Endothelial cell of umbilical vein (primary cell): ENCODE measurements around the gene POU5F2.

ENCODE experiments used
- EZH2 ChIP-seq: IDR thresholded peaks from 2 replicates; pipeline ENCODE4 v1.6.1; 2012; ENCODE audit warnings: borderline replicate concordance, low read depth, mild to moderate bottlenecking, moderate library complexity, low read length, inconsistent platforms; ENCODE audit not compliant: severe bottlenecking
- JUN ChIP-seq: IDR thresholded peaks from 2 replicates; pipeline ENCODE4 v1.6.1; 2011; ENCODE audit warnings: borderline replicate concordance, low read depth; ENCODE audit not compliant: insufficient read length, insufficient read depth
- MYC ChIP-seq: IDR thresholded peaks from one replicate; pipeline ENCODE4 v1.6.1; 2011; ENCODE audit warnings: mild to moderate bottlenecking, low read depth, low read length
- POLR2A ChIP-seq: IDR thresholded peaks from 2 replicates; pipeline ENCODE4 v1.6.1; 2012; ENCODE audit warnings: low read depth, mild to moderate bottlenecking, control low read depth, low read length
- POLR2AphosphoS5 ChIP-seq: IDR thresholded peaks from 2 replicates; pipeline ENCODE4 v1.6.1; 2012; ENCODE audit warnings: low read depth, mild to moderate bottlenecking, control low read depth, low read length, moderate library complexity; ENCODE audit not compliant: insufficient read depth
- TF ChIP-seq, protein P1 (sequence below), 2 donors: IDR thresholded peaks; 1 replicate in 1 of 2; 2 replicates in 1 of 2; pipeline ENCODE4 v1.5.1; 2011; ENCODE audit warnings: low read length in 2 of 2, mild to moderate bottlenecking in 2 of 2, moderate library complexity in 2 of 2, control low read depth in 1 of 2, inconsistent platforms in 1 of 2, low read depth in 1 of 2; ENCODE audit not compliant: insufficient read depth in 1 of 2; ENCODE audit errors: extremely low read depth in 1 of 2
- TF ChIP-seq, protein P2 (sequence below): IDR thresholded peaks from 2 replicates; pipeline ENCODE4 v1.6.1; 2011; ENCODE audit not compliant: insufficient read depth, insufficient read length

DNA sequence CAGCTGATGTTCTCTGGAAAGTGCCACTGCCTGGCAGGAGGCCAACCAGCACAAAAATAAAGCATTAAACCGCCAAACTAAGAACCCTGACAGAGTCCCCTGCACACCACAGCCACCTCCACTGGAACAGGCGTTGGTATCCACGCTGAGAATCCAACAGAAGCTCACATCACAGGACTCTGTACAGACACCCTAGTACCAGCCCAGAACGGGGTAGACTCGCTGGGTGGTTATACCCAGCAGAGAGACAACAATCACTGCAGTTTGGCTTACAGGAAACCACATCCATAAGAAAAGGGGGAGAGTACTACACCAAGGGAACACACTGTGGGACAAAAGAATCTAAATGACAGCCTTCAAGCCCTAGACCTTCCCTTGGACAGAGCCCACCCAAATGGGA is 15.0 kb upstream of the POU5F2 start:
- TF ChIP-seq, protein P1, sequence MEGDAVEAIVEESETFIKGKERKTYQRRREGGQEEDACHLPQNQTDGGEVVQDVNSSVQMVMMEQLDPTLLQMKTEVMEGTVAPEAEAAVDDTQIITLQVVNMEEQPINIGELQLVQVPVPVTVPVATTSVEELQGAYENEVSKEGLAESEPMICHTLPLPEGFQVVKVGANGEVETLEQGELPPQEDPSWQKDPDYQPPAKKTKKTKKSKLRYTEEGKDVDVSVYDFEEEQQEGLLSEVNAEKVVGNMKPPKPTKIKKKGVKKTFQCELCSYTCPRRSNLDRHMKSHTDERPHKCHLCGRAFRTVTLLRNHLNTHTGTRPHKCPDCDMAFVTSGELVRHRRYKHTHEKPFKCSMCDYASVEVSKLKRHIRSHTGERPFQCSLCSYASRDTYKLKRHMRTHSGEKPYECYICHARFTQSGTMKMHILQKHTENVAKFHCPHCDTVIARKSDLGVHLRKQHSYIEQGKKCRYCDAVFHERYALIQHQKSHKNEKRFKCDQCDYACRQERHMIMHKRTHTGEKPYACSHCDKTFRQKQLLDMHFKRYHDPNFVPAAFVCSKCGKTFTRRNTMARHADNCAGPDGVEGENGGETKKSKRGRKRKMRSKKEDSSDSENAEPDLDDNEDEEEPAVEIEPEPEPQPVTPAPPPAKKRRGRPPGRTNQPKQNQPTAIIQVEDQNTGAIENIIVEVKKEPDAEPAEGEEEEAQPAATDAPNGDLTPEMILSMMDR (IDR thresholded peaks at IDR 0.05; ENCODE audit: extremely low read depth in 1 of 2, insufficient read depth in 1 of 2, low read depth in 1 of 2, low read length in 2 of 2): no peak
- TF ChIP-seq POLR2AphosphoS5: no peak
- TF ChIP-seq EZH2: no peak
- no peak for TF ChIP-seq JUN
- TF ChIP-seq, protein P2, sequence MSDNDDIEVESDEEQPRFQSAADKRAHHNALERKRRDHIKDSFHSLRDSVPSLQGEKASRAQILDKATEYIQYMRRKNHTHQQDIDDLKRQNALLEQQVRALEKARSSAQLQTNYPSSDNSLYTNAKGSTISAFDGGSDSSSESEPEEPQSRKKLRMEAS: no peak
- TF ChIP-seq POLR2A: no peak
- TF ChIP-seq MYC: no peak
